ENCODE measurements around the gene CRYGD. TPM values are rescaled to one million over a fixed set of nuclear protein-coding genes. Genes with fewer than 3 reads are reported as not detected.

Gene CRYGD
- total and polyA plus RNA-seq, 9 of the 15 experiments (the other 6 are each of a cell fraction or from before 2014, with no cell fraction given): not detected

DNA sequence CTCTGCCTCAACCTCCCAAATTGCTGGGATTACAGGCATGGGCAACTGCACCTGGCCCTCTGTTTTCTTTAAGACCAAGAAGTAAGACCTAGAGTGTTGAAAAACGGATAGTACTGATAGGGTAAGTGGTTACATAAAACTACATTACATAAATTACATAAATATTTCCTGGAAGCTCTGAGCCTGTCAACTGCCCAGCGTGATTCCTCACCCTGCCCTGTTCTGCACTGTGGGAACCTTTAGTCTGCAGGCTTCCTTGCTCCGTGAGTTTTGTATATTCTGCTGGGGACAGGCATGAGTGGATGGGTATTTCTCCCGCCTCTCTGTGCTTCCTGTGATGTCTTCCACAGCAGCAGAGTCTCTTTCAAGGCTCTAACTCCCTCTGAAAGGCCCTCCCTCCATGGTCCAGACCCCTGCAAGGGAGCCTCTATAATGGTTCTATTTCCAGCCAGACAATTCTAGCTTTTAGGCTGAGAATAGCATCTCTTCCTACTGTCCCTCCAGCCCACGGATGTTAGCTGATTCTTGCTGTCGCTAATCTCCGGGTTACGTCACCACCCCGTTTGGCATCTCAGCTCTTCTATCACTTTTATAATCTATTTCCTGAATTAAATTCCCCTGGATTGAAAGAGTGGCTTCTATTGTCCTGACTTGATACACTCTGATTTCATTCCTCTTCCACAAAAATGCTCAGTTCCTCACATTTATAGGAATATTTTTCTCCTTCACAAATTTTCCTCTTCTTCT lies 49.5 kb downstream of the CRYGD start:
- no peaks in the 10 kb centered on the region for H3K79me2 ChIP-seq (ENCODE audit: control insufficient read depth, insufficient read depth, low read length)
- POLR2A ChIA-PET: no interaction called here
- no peak for TF ChIP-seq ZNF77 (CRISPR knock-in tag; IDR thresholded peaks at IDR 0.05)
- TF ChIP-seq, protein P1, sequence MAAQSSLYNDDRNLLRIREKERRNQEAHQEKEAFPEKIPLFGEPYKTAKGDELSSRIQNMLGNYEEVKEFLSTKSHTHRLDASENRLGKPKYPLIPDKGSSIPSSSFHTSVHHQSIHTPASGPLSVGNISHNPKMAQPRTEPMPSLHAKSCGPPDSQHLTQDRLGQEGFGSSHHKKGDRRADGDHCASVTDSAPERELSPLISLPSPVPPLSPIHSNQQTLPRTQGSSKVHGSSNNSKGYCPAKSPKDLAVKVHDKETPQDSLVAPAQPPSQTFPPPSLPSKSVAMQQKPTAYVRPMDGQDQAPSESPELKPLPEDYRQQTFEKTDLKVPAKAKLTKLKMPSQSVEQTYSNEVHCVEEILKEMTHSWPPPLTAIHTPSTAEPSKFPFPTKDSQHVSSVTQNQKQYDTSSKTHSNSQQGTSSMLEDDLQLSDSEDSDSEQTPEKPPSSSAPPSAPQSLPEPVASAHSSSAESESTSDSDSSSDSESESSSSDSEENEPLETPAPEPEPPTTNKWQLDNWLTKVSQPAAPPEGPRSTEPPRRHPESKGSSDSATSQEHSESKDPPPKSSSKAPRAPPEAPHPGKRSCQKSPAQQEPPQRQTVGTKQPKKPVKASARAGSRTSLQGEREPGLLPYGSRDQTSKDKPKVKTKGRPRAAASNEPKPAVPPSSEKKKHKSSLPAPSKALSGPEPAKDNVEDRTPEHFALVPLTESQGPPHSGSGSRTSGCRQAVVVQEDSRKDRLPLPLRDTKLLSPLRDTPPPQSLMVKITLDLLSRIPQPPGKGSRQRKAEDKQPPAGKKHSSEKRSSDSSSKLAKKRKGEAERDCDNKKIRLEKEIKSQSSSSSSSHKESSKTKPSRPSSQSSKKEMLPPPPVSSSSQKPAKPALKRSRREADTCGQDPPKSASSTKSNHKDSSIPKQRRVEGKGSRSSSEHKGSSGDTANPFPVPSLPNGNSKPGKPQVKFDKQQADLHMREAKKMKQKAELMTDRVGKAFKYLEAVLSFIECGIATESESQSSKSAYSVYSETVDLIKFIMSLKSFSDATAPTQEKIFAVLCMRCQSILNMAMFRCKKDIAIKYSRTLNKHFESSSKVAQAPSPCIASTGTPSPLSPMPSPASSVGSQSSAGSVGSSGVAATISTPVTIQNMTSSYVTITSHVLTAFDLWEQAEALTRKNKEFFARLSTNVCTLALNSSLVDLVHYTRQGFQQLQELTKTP (IDR thresholded peaks at IDR 0.05; ENCODE audit: low read depth in 1 of 2, partially characterized antibody in 2 of 2): no peak
- no peak for TF ChIP-seq TFAM (CRISPR knock-in tag; conservative IDR thresholded peaks at IDR 0.05)
- TF ChIP-seq, protein P2, sequence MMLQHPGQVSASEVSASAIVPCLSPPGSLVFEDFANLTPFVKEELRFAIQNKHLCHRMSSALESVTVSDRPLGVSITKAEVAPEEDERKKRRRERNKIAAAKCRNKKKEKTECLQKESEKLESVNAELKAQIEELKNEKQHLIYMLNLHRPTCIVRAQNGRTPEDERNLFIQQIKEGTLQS (IDR thresholded peaks at IDR 0.05): peak; percentile 46; the same call in 1 of the 2 replicates
- TF ChIP-seq, protein P2 (CRISPR knock-in tag; conservative IDR thresholded peaks at IDR 0.05): no peak
- no peak for TF ChIP-seq MAFK (IDR thresholded peaks at IDR 0.05; ENCODE audit: low read length)
- no peak overlapping the region for H3K4me2 ChIP-seq (ENCODE audit: insufficient read depth, low read length)
- in situ Hi-C loops (cut with MboI) (loop anchor here (5.0 kb wide), 1 partner anchor 332 kb away; no protein-coding TSS in a partner anchor), intact Hi-C loops (cut with micrococcal nuclease) (loop anchor here (2.0 to 5.0 kb wide), 2 partner anchors 42 to 96 kb away; no protein-coding TSS in a partner anchor)
- no peak overlapping the region for H3K27ac ChIP-seq (ENCODE audit: extremely low read depth, low read depth, low read length)
- H2AFZ ChIP-seq (ENCODE audit: low read depth, low read length): no peak overlapping the region
- no peak overlapping the region for H3K9ac ChIP-seq (ENCODE audit: insufficient read depth in 1 of 2, low read depth in 2 of 2, low read length in 2 of 2)
- H3K27me3 ChIP-seq (ENCODE audit: control insufficient read depth in 2 of 2, insufficient read depth in 2 of 2, low read length in 2 of 2): no peaks in the 10 kb centered on the region; a peak in 1 of 5 replicates
- no peaks in the 10 kb centered on the region for H3K36me3 ChIP-seq (ENCODE audit: control insufficient read depth, insufficient read depth, low read length)
- no TSS peak for BruUV-seq (replicated peaks)
- no peaks in the 10 kb centered on the region for H3K9me1 ChIP-seq (ENCODE audit: control insufficient read depth, insufficient read depth, low read length)
- FAIRE-seq (no peak), DNase-seq (ENCODE audit: extremely low read depth in 1 of 4, low spot score in 3 of 4) (no peak), ATAC-seq (no peak)
- H3K4me3 ChIP-seq: no peak overlapping the region
- no peaks in the 10 kb centered on the region for H3K9me3 ChIP-seq (replicated peaks; ENCODE audit: control insufficient read depth, insufficient read depth, low read depth, low read length)
- WGBS (ENCODE audit: insufficient coverage, low coverage, missing lambda C conversion rate): 17% methylated on average over 9 of the region's 9 CpGs
- no peaks in the 10 kb centered on the region; a peak in 1 of 5 replicates for H3K4me1 ChIP-seq (replicated peaks in 1 of 2; ENCODE audit: control insufficient read depth in 2 of 2, insufficient read depth in 2 of 2, low read length in 2 of 2)
- CTCF ChIA-PET (ENCODE audit: low intra/inter-chr PET ratio): no interaction called here
- H4K20me1 ChIP-seq (replicated peaks; ENCODE audit: control insufficient read depth, insufficient read depth, low read length): no peaks in the 10 kb centered on the region

Data from K562 (cell line).